Neuronal stem cell (in vitro differentiated cells): Measurements from ENCODE around the gene EXOC6.

Experiments used
- DNase-seq: peaks from one replicate; pipeline ENCODE4 v3.0.0-alpha.2; 2013; ENCODE audit warnings: low spot score
- H2AFZ ChIP-seq: one replicate; pipeline ENCODE4 v1.6.1; 2013; ENCODE audit warnings: mild to moderate bottlenecking, low read length, inconsistent platforms
- H2AK5ac ChIP-seq: 2 replicates; pipeline ENCODE4 v1.6.1; 2013; ENCODE audit warnings: low read depth, mild to moderate bottlenecking, inconsistent platforms, low read length, moderate library complexity, mixed read lengths
- H2BK120ac ChIP-seq: 2 replicates; pipeline ENCODE4 v1.6.1; 2013; ENCODE audit warnings: low read depth, mild to moderate bottlenecking, inconsistent platforms, low read length, moderate library complexity, mixed read lengths
- H2BK12ac ChIP-seq: one replicate; pipeline ENCODE4 v1.6.1; 2013; ENCODE audit warnings: low read length, inconsistent platforms
- H2BK15ac ChIP-seq: 2 replicates; pipeline ENCODE4 v1.6.1; 2013; ENCODE audit warnings: mild to moderate bottlenecking, low read length, inconsistent platforms, mixed read lengths
- H2BK5ac ChIP-seq: one replicate; pipeline ENCODE4 v1.6.1; 2013; ENCODE audit warnings: inconsistent platforms, mild to moderate bottlenecking, low read length, moderate library complexity
- H3K14ac ChIP-seq: one replicate; pipeline ENCODE4 v1.6.1; 2013; ENCODE audit warnings: low read length, inconsistent platforms
- H3K18ac ChIP-seq: 2 replicates; pipeline ENCODE4 v1.6.1; 2013; ENCODE audit warnings: low read length, inconsistent platforms
- H3K23ac ChIP-seq: 2 replicates; pipeline ENCODE4 v1.6.1; 2013; ENCODE audit warnings: low read depth, mild to moderate bottlenecking, mixed read lengths, low read length, inconsistent platforms; ENCODE audit not compliant: poor library complexity
- H3K27ac ChIP-seq: replicated peaks from 3 replicates; pipeline ENCODE4 v1.5.1; 2013; ENCODE audit warnings: low read length, inconsistent platforms
- H3K27me3 ChIP-seq, 3 experiments: 2 replicates each; pipeline ENCODE4 v1.6.1; 2013; ENCODE audit warnings: low read length in 3 of 3, mild to moderate bottlenecking in 2 of 3, inconsistent platforms in 1 of 3, low read depth in 1 of 3, mixed read lengths in 1 of 3, moderate library complexity in 1 of 3; ENCODE audit not compliant: control insufficient read depth in 3 of 3, insufficient read depth in 3 of 3
- H3K36me3 ChIP-seq, 2 donors: replicated peaks in 1 of 2; 2 replicates each; pipeline ENCODE4 v1.6.1; 2013; ENCODE audit warnings: low read length in 2 of 2; ENCODE audit not compliant: control insufficient read depth in 2 of 2, insufficient read depth in 2 of 2
- H3K4ac ChIP-seq: 2 replicates; pipeline ENCODE4 v1.6.1; 2013; ENCODE audit warnings: inconsistent platforms, mild to moderate bottlenecking, low read length, moderate library complexity
- H3K4me1 ChIP-seq, 2 donors: 1 replicate in 1 of 2; 2 replicates in 1 of 2; pipeline ENCODE4 v1.6.1; 2013; ENCODE audit warnings: low read length in 2 of 2, low read depth in 1 of 2; ENCODE audit not compliant: control insufficient read depth in 2 of 2, insufficient read depth in 1 of 2
- H3K4me2 ChIP-seq: one replicate; pipeline ENCODE4 v1.6.1; 2013; ENCODE audit warnings: mild to moderate bottlenecking, low read length, inconsistent platforms; ENCODE audit not compliant: insufficient read depth, poor library complexity, severe bottlenecking
- H3K4me3 ChIP-seq, 2 donors: 2 replicates each; pipeline ENCODE4 v1.5.1; 2013; ENCODE audit warnings: low read length in 2 of 2, mild to moderate bottlenecking in 2 of 2, inconsistent platforms in 1 of 2, moderate library complexity in 1 of 2
- H3K79me1 ChIP-seq: one replicate; pipeline ENCODE4 v1.6.1; 2013; ENCODE audit warnings: low read depth, mild to moderate bottlenecking, inconsistent platforms, low read length, moderate library complexity
- H3K9ac ChIP-seq: one replicate; pipeline ENCODE4 v1.6.1; 2013; ENCODE audit warnings: mild to moderate bottlenecking, low read depth, low read length, inconsistent platforms; ENCODE audit not compliant: poor library complexity
- H3K9me3 ChIP-seq, 2 donors: replicated peaks in 1 of 2; 2 replicates each; pipeline versions ENCODE3 to v1.6.1; 2013; ENCODE audit warnings: low read length in 2 of 2, mild to moderate bottlenecking in 2 of 2, inconsistent platforms in 1 of 2, low read depth in 1 of 2, mixed read lengths in 1 of 2, moderate library complexity in 1 of 2; ENCODE audit not compliant: control insufficient read depth in 2 of 2, insufficient read depth in 1 of 2
- H4K8ac ChIP-seq: one replicate; pipeline ENCODE4 v1.6.1; 2013; ENCODE audit warnings: low read depth, mild to moderate bottlenecking, inconsistent platforms, low read length, moderate library complexity
- H4K91ac ChIP-seq: one replicate; pipeline ENCODE4 v1.6.1; 2013; ENCODE audit warnings: low read length, low read depth, mild to moderate bottlenecking, inconsistent platforms; ENCODE audit not compliant: poor library complexity
- WGBS, 2 donors: extraction: QIAGEN DNeasy Blood & Tissue Kit; methylation state at CpG; one replicate each; pipeline ENCODE4 v1.1.7; 2013; ENCODE audit warnings: missing lambda C conversion rate in 2 of 2, mixed read lengths in 1 of 2; ENCODE audit not compliant: insufficient read length in 2 of 2, insufficient replicate concordance in 1 of 2; ENCODE audit errors: extremely low coverage in 2 of 2; 5-methylcytosine and 5-hydroxymethylcytosine counted together

EXOC6 gene

DNA sequence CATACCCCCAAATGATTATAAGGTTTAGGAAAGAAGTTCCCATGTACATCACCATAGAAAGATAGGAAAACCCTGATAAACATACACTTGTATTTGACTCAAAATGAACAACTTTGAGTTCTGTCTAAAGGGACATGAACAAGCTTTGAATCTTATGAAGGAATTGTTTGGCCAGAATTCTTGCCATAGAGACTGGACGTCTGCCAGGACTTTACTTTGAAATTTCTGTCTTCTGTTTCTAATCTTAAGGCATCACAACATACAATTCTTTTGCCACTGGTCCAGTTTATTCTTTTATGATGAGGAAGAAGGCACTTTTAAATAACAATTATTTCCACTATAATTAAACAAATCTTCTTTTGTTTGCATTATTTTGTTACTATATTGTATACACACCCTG, 186.1 kb downstream of the EXOC6 start:
- H2AFZ ChIP-seq = no peak overlapping the region
- H3K18ac ChIP-seq = no peak overlapping the region
- no peaks in the 10 kb centered on the region for H3K79me1 ChIP-seq
- H4K91ac ChIP-seq = no peak overlapping the region
- DNase-seq = no peak
- no peak overlapping the region for H2BK12ac ChIP-seq
- no peak overlapping the region for H3K4me2 ChIP-seq
- H3K27ac ChIP-seq = no peak overlapping the region
- H3K9me3 ChIP-seq = peaks cover 0 to 2% of the 10 kb centered on the region in 2 donors
- no peak overlapping the region for H2AK5ac ChIP-seq
- peaks cover 0 to 3% of the 10 kb centered on the region in 2 donors for H3K4me1 ChIP-seq
- no CpG with 5 or more reads among the region's 1 CpG for WGBS, 2 donors
- no peaks in the 10 kb centered on the region for H3K36me3 ChIP-seq
- no peak overlapping the region for H2BK120ac ChIP-seq
- H3K4ac ChIP-seq = no peak overlapping the region
- no peak overlapping the region for H2BK5ac ChIP-seq
- H3K27me3 ChIP-seq = no peaks in the 10 kb centered on the region
- H3K4me3 ChIP-seq = no peak overlapping the region
- no peak overlapping the region for H3K9ac ChIP-seq
- no peak overlapping the region for H4K8ac ChIP-seq
- H2BK15ac ChIP-seq = no peak overlapping the region
- no peak overlapping the region for H3K14ac ChIP-seq
- H3K23ac ChIP-seq = no peak overlapping the region

- H3K27ac ChIP-seq = no peak overlapping the region
- DNase-seq = no peak
- no peak overlapping the region for H4K8ac ChIP-seq
- no peaks in the 10 kb centered on the region for H3K36me3 ChIP-seq
- H3K18ac ChIP-seq = no peak overlapping the region
- H2AK5ac ChIP-seq = no peak overlapping the region
- no peak overlapping the region for H3K14ac ChIP-seq
- H3K4me2 ChIP-seq = no peak overlapping the region
- no peak overlapping the region for H2BK15ac ChIP-seq
- no peak overlapping the region for H4K91ac ChIP-seq
- H3K27me3 ChIP-seq = no peaks in the 10 kb centered on the region
- H3K79me1 ChIP-seq = no peaks in the 10 kb centered on the region
- no peaks in the 10 kb centered on the region for H3K4me1 ChIP-seq
- no peak overlapping the region for H3K4me3 ChIP-seq
- WGBS, 2 donors = no CpG with 5 or more reads among the region's 1 CpG
- H3K4ac ChIP-seq = no peak overlapping the region
- H2BK12ac ChIP-seq = no peak overlapping the region
- H3K23ac ChIP-seq = no peak overlapping the region
- no peaks in the 10 kb centered on the region for H3K9me3 ChIP-seq
- no peak overlapping the region for H2BK5ac ChIP-seq
- no peak overlapping the region for H2BK120ac ChIP-seq
- no peak overlapping the region for H2AFZ ChIP-seq
- H3K9ac ChIP-seq = no peak overlapping the region
Observed at GRCh38 chr10:93039110-93039509, 190.8 kb downstream of the EXOC6 start.

DNA sequence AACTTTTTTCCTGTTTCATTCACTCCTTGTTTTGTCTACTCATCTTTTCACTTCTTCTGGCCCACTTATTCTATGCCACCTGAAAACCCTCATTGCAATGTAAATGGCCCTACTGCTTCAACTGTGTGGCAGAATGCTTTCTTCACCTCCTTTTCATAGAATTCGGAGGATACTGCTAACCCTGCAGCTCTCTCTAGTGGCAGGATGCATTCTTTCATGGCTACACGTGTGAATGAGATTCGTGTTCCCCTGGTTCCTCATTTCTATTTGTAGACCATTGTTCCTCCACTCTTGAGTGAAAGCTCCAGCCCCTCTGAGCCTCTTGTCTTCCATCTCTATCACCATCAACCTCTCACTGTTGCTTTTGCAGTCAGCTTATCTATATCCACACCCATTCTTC, 191.4 kb downstream of the EXOC6 start:
- Histone ChIP-seq H3K36me3 (no peaks in the 10 kb centered on the region), H3K4ac (no peak overlapping the region), H2BK120ac (no peak overlapping the region), H3K9ac (no peak overlapping the region), H4K8ac (no peak overlapping the region), H3K4me2 (no peak overlapping the region), H2AK5ac (no peak overlapping the region), H3K23ac (no peak overlapping the region), H3K27me3 (no peaks in the 10 kb centered on the region), H2BK12ac (no peak overlapping the region), H3K18ac (no peak overlapping the region), H3K4me3 (no peak overlapping the region), H2BK15ac (no peak overlapping the region), H4K91ac (no peak overlapping the region), H3K27ac (no peak overlapping the region), H3K4me1 (no peaks in the 10 kb centered on the region), H2BK5ac (no peak overlapping the region), H3K9me3 (no peaks in the 10 kb centered on the region), H3K79me1 (no peaks in the 10 kb centered on the region), H3K14ac (no peak overlapping the region), H2AFZ (no peak overlapping the region)
- DNase-seq = no peak
- no CpG with 5 or more reads among the region's 3 CpGs for WGBS, 2 donors

DNA sequence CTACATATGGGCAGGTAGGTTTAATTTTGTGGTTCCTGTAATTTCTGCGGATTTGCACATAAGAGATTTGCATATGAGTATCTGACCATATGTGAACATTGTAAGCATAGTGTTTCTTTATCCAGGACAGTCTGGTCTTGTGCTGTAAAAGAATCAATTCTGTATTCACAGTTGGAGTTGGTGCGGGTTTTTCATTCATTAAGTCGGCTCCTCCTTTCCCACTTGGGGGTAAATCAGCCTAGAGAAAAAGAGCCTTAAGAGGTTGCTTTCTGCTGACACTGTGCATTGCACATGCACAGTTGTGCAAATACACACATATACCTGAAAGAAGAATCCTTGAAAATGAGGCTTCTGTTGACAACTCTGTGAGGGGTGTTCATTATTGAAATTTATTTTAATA, 206.2 kb downstream of the EXOC6 start:
- Histone ChIP-seq H3K14ac (no peak overlapping the region), H2BK120ac (no peak overlapping the region), H2AK5ac (no peak overlapping the region), H3K4me3 (no peak overlapping the region), H3K9ac (no peak overlapping the region), H2AFZ (no peak overlapping the region), H4K91ac (no peak overlapping the region), H2BK15ac (no peak overlapping the region), H3K4ac (no peak overlapping the region), H3K27me3 (peaks cover 0 to 2% (median 0%) of the 10 kb centered on the region in 3 experiments), H3K9me3 (peaks cover 2 to 9% of the 10 kb centered on the region in 2 donors), H3K79me1 (no peaks in the 10 kb centered on the region), H3K4me2 (no peak overlapping the region), H3K27ac (no peak overlapping the region), H3K23ac (no peak overlapping the region), H4K8ac (no peak overlapping the region), H2BK5ac (no peak overlapping the region), H3K36me3 (peaks cover 4 to 19% of the 10 kb centered on the region in 2 donors), H3K4me1 (peaks cover 8 to 16% of the 10 kb centered on the region in 2 donors), H3K18ac (no peak overlapping the region), H2BK12ac (no peak overlapping the region)
- DNase-seq = no peak
- WGBS, 2 donors = no CpG with 5 or more reads among the region's 3 CpGs
